Stimulated activated CD4-positive, alpha-beta T cell treated with anti-CD3 and anti-CD28 coated beads, Interleukin-1b, Interleukin-23, amount 100 ng/mL, for 24 hours (primary cell): ENCODE measurements around the gene BLTP2.

Experiments used
- DNase-seq, 4 experiments: peaks; one replicate each; pipeline ENCODE4 v3.0.0-alpha.2; 2020; ENCODE audit warnings: low read depth in 4 of 4, low spot score in 1 of 4

Gene BLTP2

GRCh38 chr17:28599311-28600184 is 45.4 kb downstream of the BLTP2 start:
- peak in 3 of 4 experiments; percentile 33 to 49 (median 49) for DNase-seq

- DNase-seq, result peak; percentile 75 to 89 (median 86)
Measured at GRCh38 chr17:28598799-28599310, 46.1 kb downstream of the BLTP2 start, which contains the start of gene SPAG5. Gene SPAG5, minus strand, starts transcription at chr17:28599025. Its CDS starts 79 bp downstream, at chr17:28598946.

- DNase-seq, result no peak
Measured at GRCh38 chr17:28598389-28598788, 46.6 kb downstream of the BLTP2 start.

- no peak for DNase-seq
Measured at GRCh38 chr17:28597606-28598383, 47.2 kb downstream of the BLTP2 start.
